ENCODE data around the gene SLC35E1. TPM values are rescaled to one million over a fixed set of nuclear protein-coding genes. Genes with fewer than 3 reads are reported as not detected.
A peak's percentile ranks its signal among the peaks of the same experiment; 100 is the strongest.

Gene SLC35E1
- total RNA-seq, 1 donor from 2014 or later, result 55.3 TPM

DNA sequence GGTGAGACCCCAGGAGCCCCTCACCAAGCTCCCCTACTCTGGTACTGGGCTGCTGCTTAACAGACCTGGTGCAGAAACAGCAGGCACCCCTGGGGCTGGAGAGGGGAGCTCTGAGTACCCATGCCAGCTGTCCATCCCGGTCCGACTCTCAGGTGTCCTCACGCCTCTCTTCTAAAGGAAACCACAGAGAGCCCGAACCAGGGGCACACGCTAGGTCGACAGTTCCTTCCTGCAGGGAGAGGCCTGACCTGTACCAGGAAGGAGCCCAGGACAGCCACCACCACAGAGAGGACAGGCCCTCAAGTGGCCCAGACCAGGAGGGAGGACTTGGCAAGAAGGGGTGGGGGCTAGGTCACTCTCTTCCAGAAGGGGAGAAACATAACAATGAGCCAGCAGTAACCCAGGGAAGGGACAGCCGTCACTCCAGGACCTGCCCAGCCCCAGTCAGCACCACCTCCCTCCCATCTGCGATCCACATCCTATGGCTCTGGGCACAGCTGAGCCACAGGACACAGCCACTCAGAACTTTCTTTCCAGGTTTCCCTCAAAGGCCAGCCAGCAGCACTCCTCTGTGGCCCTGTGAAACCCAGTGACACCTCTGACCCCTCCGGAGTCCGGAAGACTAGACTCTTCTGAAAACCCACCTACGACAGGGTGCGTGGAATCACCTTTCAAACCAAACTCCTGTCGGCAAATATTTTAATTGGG, 13.0 kb upstream of the SLC35E1 start:
- no peak for DNase-seq (ENCODE audit: low spot score)
- Mint-ChIP-seq H3K4me1 (ENCODE audit: low read depth) (peaks cover 72% of the 10 kb centered on the region), H3K27ac (peak overlapping the region; percentile 90), H3K27me3 (ENCODE audit: low read depth) (no peaks in the 10 kb centered on the region), H3K36me3 (ENCODE audit: low read depth) (peaks cover 11% of the 10 kb centered on the region), H3K9me3 (no peaks in the 10 kb centered on the region), H3K4me3 (ENCODE audit: low read depth) (peak overlapping the region; percentile 77)
- intact Hi-C loops (cut with micrococcal nuclease), result no loop called here

DNA sequence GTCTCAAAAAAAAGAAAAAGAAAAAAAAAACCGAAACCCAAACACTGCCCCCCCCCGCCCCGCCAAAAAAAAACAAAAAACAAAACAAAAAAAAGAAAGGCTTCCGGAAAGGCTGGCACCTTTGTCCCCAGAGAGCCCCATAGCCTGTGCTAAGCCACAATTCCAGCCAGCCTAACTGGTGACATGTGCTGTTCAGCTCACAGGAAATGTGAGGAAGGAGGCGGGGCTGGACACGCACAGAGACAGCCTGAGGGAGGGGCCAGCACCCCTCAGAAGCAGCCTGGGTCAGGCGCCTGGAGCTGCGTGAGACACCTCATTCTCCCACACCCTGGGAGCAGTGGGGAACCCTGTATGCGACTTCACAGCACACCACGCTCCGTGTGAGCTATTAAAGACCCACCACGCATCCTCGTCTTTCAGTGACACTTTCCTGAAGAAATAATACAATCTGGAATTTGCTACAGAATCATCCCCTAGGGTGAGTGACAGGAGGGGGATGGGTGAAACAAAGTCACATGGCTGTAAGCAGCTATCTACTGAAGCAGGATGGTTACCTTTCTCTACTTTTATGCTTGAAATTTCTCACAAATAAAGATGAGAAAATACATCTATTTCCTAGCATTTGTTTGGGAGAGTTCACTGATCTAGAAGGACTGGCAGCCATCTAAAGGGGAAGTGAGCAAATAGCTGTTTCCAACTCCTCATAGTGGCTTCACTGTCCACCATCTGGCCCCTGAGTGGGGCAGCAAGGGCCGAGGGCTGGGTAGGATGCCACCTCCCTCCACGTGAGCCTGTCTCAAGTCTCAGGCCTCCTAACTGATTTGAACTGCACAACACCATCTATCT, 12.3 kb upstream of the SLC35E1 start:
- Mint-ChIP-seq H3K4me3 (ENCODE audit: low read depth) (peak overlapping the region; percentile 77), H3K27ac (peak overlapping the region; percentile 90), H3K4me1 (ENCODE audit: low read depth) (peaks cover 66% of the 10 kb centered on the region), H3K27me3 (ENCODE audit: low read depth) (no peaks in the 10 kb centered on the region), H3K9me3 (no peaks in the 10 kb centered on the region), H3K36me3 (ENCODE audit: low read depth) (peaks cover 11% of the 10 kb centered on the region)
- DNase-seq (ENCODE audit: low spot score), result peak; percentile 88
- intact Hi-C loops (cut with micrococcal nuclease), result loop anchor here (1.0 kb wide), 4 partner anchors 10 to 88 kb away; partner anchors contain the start of genes C19orf44, CALR3, CHERP and MED26

DNA sequence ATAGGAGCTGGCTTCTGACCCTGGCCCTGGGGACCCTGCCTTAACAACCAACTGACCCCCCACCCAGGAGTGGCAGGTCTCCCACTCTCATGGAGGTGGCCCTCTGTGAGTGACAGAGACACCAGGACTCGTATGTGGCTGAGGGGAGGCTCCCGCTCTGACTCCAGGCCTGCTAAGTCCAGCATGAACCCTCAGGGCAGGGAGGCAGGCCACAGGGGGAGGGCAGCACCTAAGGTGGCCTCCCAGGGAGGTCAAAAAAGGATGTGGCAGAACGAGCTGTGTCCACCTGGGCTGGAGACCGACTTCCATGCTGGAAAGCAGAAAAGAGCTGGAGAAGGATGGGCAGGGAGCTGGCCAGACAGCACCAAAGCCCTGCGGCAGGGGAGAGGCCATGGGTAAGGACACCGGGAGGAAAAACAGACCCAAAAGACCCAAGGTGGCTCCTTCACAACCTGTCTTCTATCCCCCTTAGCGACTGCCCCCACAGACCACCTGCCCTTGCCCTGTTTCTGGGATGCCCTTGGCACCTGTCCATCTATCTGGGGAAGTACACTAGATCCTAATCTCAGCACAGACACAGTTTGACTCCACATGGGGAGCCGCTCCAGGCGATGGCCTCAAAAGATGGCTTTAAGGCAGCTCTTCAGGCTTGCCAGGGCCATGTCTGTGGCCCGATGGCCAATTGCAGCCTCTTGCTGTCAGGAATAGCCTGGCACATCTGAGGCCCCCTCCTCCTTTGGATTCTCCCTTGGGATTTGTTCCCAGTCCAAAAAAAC, 10.5 kb upstream of the SLC35E1 start:
- peaks cover 17% of the 10 kb centered on the region for H3K36me3 Mint-ChIP-seq (ENCODE audit: low read depth)
- peak overlapping the region; percentile 38 for H3K27ac Mint-ChIP-seq
- no peak for DNase-seq (ENCODE audit: low spot score)
- no peaks in the 10 kb centered on the region for H3K9me3 Mint-ChIP-seq
- H3K4me3 Mint-ChIP-seq (ENCODE audit: low read depth), result peak overlapping the region; percentile 33
- H3K4me1 Mint-ChIP-seq (ENCODE audit: low read depth), result peaks cover 51% of the 10 kb centered on the region
- no peaks in the 10 kb centered on the region for H3K27me3 Mint-ChIP-seq (ENCODE audit: low read depth)
- intact Hi-C loops (cut with micrococcal nuclease), result no loop called here

DNA sequence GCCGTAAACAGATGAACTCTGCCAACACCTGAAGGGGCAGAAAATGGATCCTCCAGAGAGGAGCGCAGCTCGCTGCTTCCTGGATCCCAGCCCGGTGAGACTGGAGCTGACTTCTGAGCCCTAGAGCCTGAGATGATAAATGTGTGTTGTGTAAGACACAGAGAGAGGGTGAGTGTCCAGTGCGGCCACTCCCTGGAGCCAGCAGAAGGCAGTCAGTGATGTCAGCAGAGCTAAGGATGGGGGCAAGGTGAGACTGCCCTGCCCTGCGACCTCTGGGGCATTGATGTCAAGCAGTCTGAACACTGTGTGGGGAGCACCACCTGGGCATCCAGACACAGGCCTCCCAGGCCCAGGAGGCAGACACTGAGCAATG, 9.7 kb upstream of the SLC35E1 start:
- no peak for DNase-seq (ENCODE audit: low spot score)
- intact Hi-C loops (cut with micrococcal nuclease), result no loop called here
- no peaks in the 10 kb centered on the region for H3K9me3 Mint-ChIP-seq
- H3K27me3 Mint-ChIP-seq (ENCODE audit: low read depth), result no peaks in the 10 kb centered on the region
- peak overlapping the region; percentile 62 for H3K27ac Mint-ChIP-seq
- peaks cover 45% of the 10 kb centered on the region for H3K4me1 Mint-ChIP-seq (ENCODE audit: low read depth)
- peaks cover 20% of the 10 kb centered on the region for H3K36me3 Mint-ChIP-seq (ENCODE audit: low read depth)
- H3K4me3 Mint-ChIP-seq (ENCODE audit: low read depth), result no peak overlapping the region

DNA sequence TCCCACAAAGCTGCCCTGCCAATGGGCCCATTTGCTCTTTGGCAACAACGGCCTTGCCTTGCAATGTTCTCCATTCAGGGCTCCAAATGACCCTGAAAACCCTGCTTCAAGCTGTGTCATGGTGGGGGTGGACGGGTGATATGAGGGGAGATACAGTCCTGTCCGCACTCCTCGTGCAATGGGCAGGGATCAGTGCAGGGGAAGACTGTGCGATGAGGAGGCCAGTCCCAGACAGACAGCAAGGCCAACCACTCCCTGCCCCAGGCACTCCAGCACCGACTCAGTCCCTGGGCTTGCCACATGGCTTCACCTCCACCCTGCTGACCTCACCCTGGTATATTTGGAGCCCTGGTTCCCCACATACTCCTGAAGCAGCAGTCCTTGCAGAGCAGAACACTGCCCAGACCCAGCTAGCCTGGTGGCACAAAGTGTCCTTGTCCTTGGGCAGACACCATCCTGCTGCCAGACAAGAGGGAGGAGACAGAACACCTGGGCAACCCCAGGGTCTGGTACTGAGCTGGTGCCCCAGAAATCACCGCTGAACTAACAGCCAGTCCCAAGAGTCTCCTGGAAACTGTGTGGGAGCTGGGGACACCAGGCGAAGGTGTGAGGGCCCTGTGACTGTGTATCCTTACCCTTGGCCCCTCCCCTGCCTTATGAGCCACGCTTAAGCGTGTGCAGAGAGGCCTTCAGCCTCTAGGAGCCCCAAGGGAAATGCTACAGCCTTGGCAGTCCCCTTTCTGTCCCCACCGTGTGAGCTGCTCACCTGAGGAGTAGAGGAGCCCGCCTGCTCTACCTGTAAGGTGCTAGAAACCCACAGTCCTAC, 9.1 kb upstream of the SLC35E1 start:
- DNase-seq (ENCODE audit: low spot score), result no peak
- no peaks in the 10 kb centered on the region for H3K27me3 Mint-ChIP-seq (ENCODE audit: low read depth)
- H3K9me3 Mint-ChIP-seq, result no peaks in the 10 kb centered on the region
- H3K4me3 Mint-ChIP-seq (ENCODE audit: low read depth), result no peak overlapping the region
- intact Hi-C loops (cut with micrococcal nuclease), result no loop called here
- peaks cover 22% of the 10 kb centered on the region for H3K36me3 Mint-ChIP-seq (ENCODE audit: low read depth)
- H3K4me1 Mint-ChIP-seq (ENCODE audit: low read depth), result peaks cover 39% of the 10 kb centered on the region
- peak overlapping the region; percentile 62 for H3K27ac Mint-ChIP-seq

DNA sequence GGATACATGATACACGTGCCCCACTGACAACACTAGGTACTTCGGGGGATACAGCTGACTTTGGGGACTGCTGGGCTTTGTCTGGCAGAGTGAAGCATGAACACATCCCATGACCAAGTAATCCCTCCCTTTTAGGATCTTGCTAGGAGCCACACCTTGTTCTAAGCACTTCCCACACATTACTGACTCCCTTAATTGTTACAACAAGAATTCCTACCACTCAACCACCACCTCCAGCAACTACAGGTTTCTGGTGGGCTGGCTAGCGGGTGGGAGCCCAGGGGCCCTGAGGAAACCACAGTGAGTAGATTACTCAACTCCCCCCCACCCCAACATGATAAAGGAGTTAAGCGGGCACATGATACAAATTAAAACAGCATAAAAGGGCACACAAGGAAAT, 7.2 kb upstream of the SLC35E1 start:
- intact Hi-C loops (cut with micrococcal nuclease), result no loop called here
- Mint-ChIP-seq H3K4me1 (ENCODE audit: low read depth) (peaks cover 27% of the 10 kb centered on the region), H3K27ac (peak overlapping the region; percentile 53), H3K27me3 (ENCODE audit: low read depth) (no peaks in the 10 kb centered on the region), H3K4me3 (ENCODE audit: low read depth) (no peak overlapping the region), H3K9me3 (no peaks in the 10 kb centered on the region), H3K36me3 (ENCODE audit: low read depth) (peaks cover 32% of the 10 kb centered on the region)
- no peak for DNase-seq (ENCODE audit: low spot score)

DNA sequence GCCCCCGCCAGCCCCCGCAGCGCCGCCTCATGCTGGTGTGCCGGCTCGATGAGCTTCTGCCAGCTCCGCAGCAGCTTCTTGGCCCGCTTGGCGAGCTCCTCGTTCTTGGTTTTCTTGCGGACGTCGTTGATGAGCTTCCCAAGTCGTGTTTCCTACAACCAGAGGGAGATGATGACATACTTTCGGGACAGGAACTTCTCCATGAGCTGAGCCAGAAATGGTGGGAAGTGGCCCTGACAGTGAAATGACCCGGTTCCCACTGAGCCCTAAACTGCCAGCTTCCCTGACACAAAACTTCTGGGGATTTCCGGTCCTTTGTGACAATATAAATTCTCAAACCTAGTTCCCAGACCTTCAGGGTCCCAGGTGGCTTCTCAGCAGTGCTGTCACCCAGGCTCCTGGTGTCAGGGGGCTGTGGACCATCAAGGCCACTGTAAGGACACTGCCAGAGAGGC, 5.3 kb upstream of the SLC35E1 start:
- intact Hi-C loops (cut with micrococcal nuclease), result no loop called here
- DNase-seq (ENCODE audit: low spot score), result no peak
- H3K4me1 Mint-ChIP-seq (ENCODE audit: low read depth), result peaks cover 23% of the 10 kb centered on the region
- H3K27me3 Mint-ChIP-seq (ENCODE audit: low read depth), result no peaks in the 10 kb centered on the region
- H3K36me3 Mint-ChIP-seq (ENCODE audit: low read depth), result peaks cover 44% of the 10 kb centered on the region
- H3K4me3 Mint-ChIP-seq (ENCODE audit: low read depth), result no peak overlapping the region
- H3K9me3 Mint-ChIP-seq, result no peaks in the 10 kb centered on the region
- no peak overlapping the region for H3K27ac Mint-ChIP-seq

DNA sequence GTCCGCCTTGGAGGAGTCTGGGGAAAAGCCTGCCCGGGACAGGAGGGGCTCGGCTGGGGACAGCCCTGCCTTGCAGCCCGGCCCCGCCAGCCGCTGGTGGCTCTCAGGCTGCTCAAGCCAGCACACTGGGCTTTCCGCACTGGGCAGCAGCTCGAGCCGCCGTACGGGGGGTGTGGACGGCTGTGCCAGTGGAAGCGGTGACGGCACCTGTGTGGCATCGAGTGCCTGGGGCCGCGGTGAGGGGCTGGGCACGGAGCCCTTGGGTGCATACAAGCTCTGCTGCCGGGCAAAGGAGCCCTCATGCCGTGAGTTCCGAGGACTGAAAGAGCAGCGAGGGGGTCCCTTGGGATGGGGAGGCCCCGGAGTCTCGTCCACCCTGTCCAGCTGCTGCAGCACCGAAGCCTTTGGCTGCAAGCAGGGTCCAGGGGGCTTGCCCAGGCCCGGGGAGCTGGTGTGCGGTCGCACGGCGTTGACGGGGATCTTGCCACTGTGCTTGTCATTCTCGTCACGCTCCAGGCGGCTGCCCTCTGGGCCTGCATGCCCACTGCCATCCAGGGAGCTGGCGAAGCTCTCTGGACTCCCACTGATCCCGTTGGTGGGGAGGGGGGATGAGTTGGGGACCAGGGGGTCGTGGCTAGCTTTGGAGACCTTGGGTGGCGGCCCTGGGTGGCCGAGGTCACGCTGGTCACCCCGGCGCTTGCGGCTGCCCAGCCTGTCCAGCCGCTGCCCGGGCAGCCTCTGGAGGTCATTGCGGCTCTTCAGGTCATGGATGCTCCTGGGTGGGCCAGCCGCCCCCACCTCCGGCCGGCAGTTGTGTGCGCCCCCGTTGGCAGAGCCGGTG, 4.7 kb upstream of the SLC35E1 start:
- Mint-ChIP-seq H3K4me3 (ENCODE audit: low read depth) (no peak overlapping the region), H3K36me3 (ENCODE audit: low read depth) (peaks cover 48% of the 10 kb centered on the region), H3K4me1 (ENCODE audit: low read depth) (peaks cover 22% of the 10 kb centered on the region), H3K27me3 (ENCODE audit: low read depth) (no peaks in the 10 kb centered on the region), H3K9me3 (no peaks in the 10 kb centered on the region), H3K27ac (no peak overlapping the region)
- intact Hi-C loops (cut with micrococcal nuclease), result no loop called here
- DNase-seq (ENCODE audit: low spot score), result no peak

DNA sequence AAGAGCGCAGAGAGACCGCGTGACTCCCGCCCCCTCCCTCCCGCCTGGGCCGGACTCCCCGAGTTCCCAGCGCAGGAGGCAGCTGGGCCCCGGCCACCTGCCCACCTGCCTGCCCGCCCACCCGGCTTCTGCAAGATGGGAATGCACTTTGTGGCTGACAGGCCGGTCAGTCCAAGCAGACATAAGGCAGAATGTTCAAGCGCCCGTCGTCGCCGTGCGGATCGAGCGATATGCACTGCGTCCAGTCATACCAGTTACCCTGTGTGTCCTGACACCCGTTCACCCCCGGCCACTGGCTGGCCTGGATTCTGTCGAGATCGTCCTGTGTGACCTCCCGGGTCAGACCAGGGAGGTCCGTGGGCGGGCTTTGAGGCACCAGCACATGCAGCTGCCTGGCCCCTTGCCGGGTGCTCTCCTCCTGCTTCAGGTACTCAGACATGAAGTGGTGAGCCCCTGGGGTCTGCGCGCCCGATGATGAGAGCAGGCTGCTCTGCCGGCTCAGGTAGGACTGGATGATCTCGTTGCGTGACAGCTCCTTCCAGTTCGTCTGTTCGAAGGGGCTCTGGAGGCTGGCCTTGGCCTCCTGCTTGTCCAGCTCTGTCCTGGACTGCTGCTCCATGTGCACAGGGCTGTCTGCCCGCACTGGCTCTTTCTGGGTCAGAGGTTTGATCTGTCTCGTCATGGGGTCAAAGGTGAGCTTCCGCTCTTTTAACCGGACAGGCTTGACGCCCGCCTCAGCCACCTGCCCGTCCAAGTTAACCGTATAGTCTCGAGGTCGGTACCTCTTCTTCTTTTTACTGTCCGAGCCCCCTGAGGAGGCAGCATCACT, 3.9 kb upstream of the SLC35E1 start:
- peaks cover 25% of the 10 kb centered on the region for H3K4me1 Mint-ChIP-seq (ENCODE audit: low read depth)
- H3K4me3 Mint-ChIP-seq (ENCODE audit: low read depth), result no peak overlapping the region
- DNase-seq (ENCODE audit: low spot score), result no peak
- intact Hi-C loops (cut with micrococcal nuclease), result no loop called here
- no peaks in the 10 kb centered on the region for H3K9me3 Mint-ChIP-seq
- peaks cover 51% of the 10 kb centered on the region for H3K36me3 Mint-ChIP-seq (ENCODE audit: low read depth)
- no peaks in the 10 kb centered on the region for H3K27me3 Mint-ChIP-seq (ENCODE audit: low read depth)
- H3K27ac Mint-ChIP-seq, result no peak overlapping the region

DNA sequence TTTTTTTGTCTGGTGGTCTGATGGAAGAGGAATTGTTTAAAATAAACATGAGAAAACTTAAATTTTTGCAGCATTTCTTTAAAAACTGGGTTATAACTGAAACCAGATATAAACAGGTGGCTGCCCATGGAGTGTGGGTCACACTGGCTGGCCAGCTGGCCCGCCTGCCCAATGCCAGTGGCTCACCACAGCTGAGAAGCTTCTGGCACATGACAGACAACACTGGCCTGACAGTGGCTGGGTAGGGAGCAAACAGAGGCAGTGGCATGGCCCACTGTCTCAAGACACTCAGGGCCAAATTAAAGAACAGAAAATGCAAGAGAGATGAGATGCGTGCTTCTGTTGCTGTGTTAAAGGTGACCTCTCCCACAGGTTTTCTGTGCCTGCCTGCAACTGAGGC, 3.1 kb upstream of the SLC35E1 start:
- Mint-ChIP-seq H3K27ac (no peak overlapping the region), H3K4me3 (ENCODE audit: low read depth) (no peak overlapping the region), H3K4me1 (ENCODE audit: low read depth) (peaks cover 32% of the 10 kb centered on the region), H3K27me3 (ENCODE audit: low read depth) (no peaks in the 10 kb centered on the region), H3K9me3 (no peaks in the 10 kb centered on the region), H3K36me3 (ENCODE audit: low read depth) (peaks cover 53% of the 10 kb centered on the region)
- intact Hi-C loops (cut with micrococcal nuclease), result no loop called here
- DNase-seq (ENCODE audit: low spot score), result no peak

DNA sequence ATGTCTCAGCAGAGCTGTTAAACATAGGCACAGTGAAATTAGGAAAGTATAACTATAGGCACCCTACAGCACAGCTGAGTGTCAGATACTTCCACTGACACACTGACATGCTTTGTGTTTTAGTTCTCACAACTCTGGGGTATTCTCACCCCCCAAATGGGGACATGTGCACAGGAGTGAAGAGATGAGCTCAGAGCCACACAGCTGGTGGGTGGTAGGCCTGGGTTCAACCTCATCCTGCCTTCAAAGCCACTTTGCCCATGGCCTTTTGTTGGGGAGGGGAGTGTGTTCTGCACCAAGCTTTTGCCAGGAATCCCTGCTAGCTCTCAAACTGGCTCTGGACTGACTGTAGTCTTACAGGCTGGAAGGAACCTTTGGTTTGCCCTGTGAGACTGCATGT, 1.7 kb upstream of the SLC35E1 start:
- Mint-ChIP-seq H3K36me3 (ENCODE audit: low read depth) (peaks cover 67% of the 10 kb centered on the region), H3K27me3 (ENCODE audit: low read depth) (no peaks in the 10 kb centered on the region), H3K4me1 (ENCODE audit: low read depth) (peaks cover 39% of the 10 kb centered on the region), H3K27ac (peak overlapping the region; percentile 21), H3K4me3 (ENCODE audit: low read depth) (peak overlapping the region; percentile 97), H3K9me3 (no peaks in the 10 kb centered on the region)
- DNase-seq (ENCODE audit: low spot score), result no peak
- intact Hi-C loops (cut with micrococcal nuclease), result loop anchor here (5.0 kb wide), 1 partner anchor 77 kb away; the partner anchor contains the start of genes C19orf44 and CALR3
